SU-DHL-6 (cell line): ENCODE data around the gene KCTD6.

Experiments used
- EZH2phosphoT487 ChIP-seq: fragments of 200-600 bp; sonication (generic), shearing (Covaris generic); conservative IDR thresholded peaks from 2 replicates; pipeline ENCODE4 v1.6.1; 2018; ENCODE audit warnings: mild to moderate bottlenecking, antibody characterized with exemption, low read length, moderate library complexity, mixed read lengths
- TF ChIP-seq, protein P1 (sequence below): fragments of 200-600 bp; sonication (generic); IDR thresholded peaks from one replicate; pipeline ENCODE4 v1.5.1; 2017; ENCODE audit warnings: antibody characterized with exemption, mild to moderate bottlenecking, low read length, moderate library complexity; ENCODE audit not compliant: insufficient read depth, poor library complexity, severe bottlenecking

DNA sequence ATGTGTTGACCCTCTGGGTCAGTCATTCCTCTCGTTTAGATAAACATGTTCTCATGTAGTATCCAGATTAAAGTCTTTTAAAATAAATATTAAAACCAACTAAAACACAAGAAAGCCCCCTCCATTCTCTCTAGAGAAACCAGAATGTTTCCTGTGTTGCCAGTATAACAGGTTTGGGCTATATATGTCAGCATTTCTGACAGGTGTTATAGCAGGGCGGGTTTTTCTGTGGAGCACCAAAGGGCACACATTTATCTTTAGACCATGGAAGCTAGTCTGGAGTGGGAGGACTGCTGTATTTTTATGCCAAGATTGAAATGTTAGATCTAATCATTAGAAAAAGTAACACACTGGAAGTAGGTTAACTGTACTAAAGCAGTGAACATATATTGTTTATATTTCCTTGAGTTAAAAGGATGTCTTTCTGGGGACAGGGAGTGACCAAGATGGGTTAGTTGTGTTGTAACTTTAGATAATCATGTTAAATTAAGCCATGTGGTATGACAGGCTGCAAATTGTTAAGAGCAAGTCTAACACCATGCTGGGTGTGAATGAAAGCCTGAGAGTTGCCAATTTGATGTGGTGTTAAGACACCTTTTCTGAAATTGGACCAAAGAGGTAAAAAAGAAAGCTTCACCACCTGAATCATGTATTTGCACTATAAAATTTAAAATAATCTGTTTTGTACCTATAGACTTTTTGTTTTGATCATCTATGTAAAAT lies 15.6 kb downstream of the KCTD6 start:
- TF ChIP-seq, protein P1, sequence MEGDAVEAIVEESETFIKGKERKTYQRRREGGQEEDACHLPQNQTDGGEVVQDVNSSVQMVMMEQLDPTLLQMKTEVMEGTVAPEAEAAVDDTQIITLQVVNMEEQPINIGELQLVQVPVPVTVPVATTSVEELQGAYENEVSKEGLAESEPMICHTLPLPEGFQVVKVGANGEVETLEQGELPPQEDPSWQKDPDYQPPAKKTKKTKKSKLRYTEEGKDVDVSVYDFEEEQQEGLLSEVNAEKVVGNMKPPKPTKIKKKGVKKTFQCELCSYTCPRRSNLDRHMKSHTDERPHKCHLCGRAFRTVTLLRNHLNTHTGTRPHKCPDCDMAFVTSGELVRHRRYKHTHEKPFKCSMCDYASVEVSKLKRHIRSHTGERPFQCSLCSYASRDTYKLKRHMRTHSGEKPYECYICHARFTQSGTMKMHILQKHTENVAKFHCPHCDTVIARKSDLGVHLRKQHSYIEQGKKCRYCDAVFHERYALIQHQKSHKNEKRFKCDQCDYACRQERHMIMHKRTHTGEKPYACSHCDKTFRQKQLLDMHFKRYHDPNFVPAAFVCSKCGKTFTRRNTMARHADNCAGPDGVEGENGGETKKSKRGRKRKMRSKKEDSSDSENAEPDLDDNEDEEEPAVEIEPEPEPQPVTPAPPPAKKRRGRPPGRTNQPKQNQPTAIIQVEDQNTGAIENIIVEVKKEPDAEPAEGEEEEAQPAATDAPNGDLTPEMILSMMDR, result no peak
- TF ChIP-seq EZH2phosphoT487, result no peak
